Keratinocyte (primary cell): ENCODE results near the gene CSNK1G1. TPM values are rescaled to one million over a fixed set of nuclear protein-coding genes. Genes with fewer than 3 reads are reported as not detected.

ENCODE experiments used
- DNase-seq: peaks from one replicate; pipeline ENCODE4 v3.0.0-alpha.2; 2011; ENCODE audit warnings: low read depth, missing footprints, low spot score
- FAIRE-seq: peaks from 2 replicates; lab custom pipeline; 2011; peaks lifted over from hg19 to GRCh38; lab: Jason Lieb, UNC
- H2AFZ ChIP-seq: 2 replicates; pipeline ENCODE4 v1.6.0; 2012; ENCODE audit warnings: low read length, control low read depth, inconsistent platforms; ENCODE audit not compliant: control insufficient read depth
- H3K27ac ChIP-seq: 2 replicates; pipeline ENCODE4 v1.5.1; 2011; ENCODE audit warnings: low read length; ENCODE audit not compliant: control insufficient read depth, insufficient read depth
- H3K27me3 ChIP-seq: 3 replicates; pipeline ENCODE4 v1.6.0; 2011; ENCODE audit warnings: low read length; ENCODE audit not compliant: control insufficient read depth, insufficient read depth; ENCODE audit errors: extremely low read depth
- H3K36me3 ChIP-seq, 2 experiments: 2 replicates in 1 of 2; 3 replicates in 1 of 2; pipeline ENCODE4 v1.5.1; 2011; ENCODE audit warnings: low read length in 2 of 2, mild to moderate bottlenecking in 1 of 2; ENCODE audit not compliant: control insufficient read depth in 2 of 2, insufficient read depth in 2 of 2; ENCODE audit errors: extremely low read depth in 1 of 2
- H3K4me1 ChIP-seq: 3 replicates; pipeline ENCODE4 v1.5.1; 2011; ENCODE audit warnings: low read length; ENCODE audit not compliant: control insufficient read depth, insufficient read depth; ENCODE audit errors: extremely low read depth
- H3K4me2 ChIP-seq: 3 replicates; pipeline ENCODE4 v1.6.0; 2011; ENCODE audit warnings: low read depth, low read length; ENCODE audit not compliant: control insufficient read depth, insufficient read depth; ENCODE audit errors: extremely low read depth
- H3K4me3 ChIP-seq, 3 experiments: fragments of 200-600 bp in 1 of 3; sonication (generic) in 1 of 3; 2 replicates in 2 of 3; 3 replicates in 1 of 3; pipeline ENCODE4 v1.5.1; 2011 to 2016; ENCODE audit warnings: low read length in 3 of 3, mild to moderate bottlenecking in 3 of 3, control low read depth in 2 of 3, inconsistent platforms in 1 of 3, low read depth in 1 of 3, mixed read lengths in 1 of 3, mixed run types in 1 of 3, moderate library complexity in 1 of 3; ENCODE audit not compliant: control insufficient read depth in 2 of 3, insufficient read depth in 2 of 3; ENCODE audit errors: extremely low read depth in 1 of 3
- H3K79me2 ChIP-seq: 2 replicates; pipeline ENCODE4 v1.6.0; 2012; ENCODE audit warnings: low read length; ENCODE audit not compliant: control insufficient read depth, insufficient read depth
- H3K9ac ChIP-seq: 3 replicates; pipeline ENCODE4 v1.6.0; 2011; ENCODE audit warnings: low read length; ENCODE audit not compliant: control insufficient read depth, insufficient read depth; ENCODE audit errors: extremely low read depth
- H3K9me1 ChIP-seq: 3 replicates; pipeline ENCODE4 v1.6.0; 2011; ENCODE audit warnings: low read length; ENCODE audit not compliant: control insufficient read depth, insufficient read depth; ENCODE audit errors: extremely low read depth
- H3K9me3 ChIP-seq: 2 replicates; pipeline ENCODE4 v1.5.1; 2012; ENCODE audit warnings: low read depth, low read length; ENCODE audit not compliant: control insufficient read depth
- H4K20me1 ChIP-seq: 3 replicates; pipeline ENCODE4 v1.6.0; 2011; ENCODE audit warnings: low read length; ENCODE audit not compliant: control insufficient read depth, insufficient read depth; ENCODE audit errors: extremely low read depth
- EZH2 ChIP-seq: IDR thresholded peaks from one replicate; pipeline ENCODE4 v1.6.1; 2012; ENCODE audit warnings: inconsistent platforms, mild to moderate bottlenecking, low read length, moderate library complexity
- dilution Hi-C: fragments of 300-500 bp; cut with MboI; formaldehyde crosslinking; loops from one replicate; pipeline ENCODE4 v1.7.0; 2020; ENCODE audit warnings: low sequenced_read_pairs; ENCODE audit not compliant: extremely low pct_ligation_motif_present
- polyA plus RNA-seq, 5 experiments: library from polyadenylated mRNA; depleted of rRNA in 3 of 5; stranded (reverse) in 3 of 5; stranded (forward) in 1 of 5; unstranded in 1 of 5; fragments of >200 nt; gene quantifications; 1 replicate in 1 of 5; 2 replicates in 3 of 5; 3 replicates in 1 of 5; pipeline versions ENCODE4 v1.2.1 to v1.2.3, GENCODE V29; 2011 to 2012; ENCODE audit warnings: missing spikeins in 2 of 5, low read depth in 1 of 5, low replicate concordance in 1 of 5
- TF ChIP-seq, protein P1 (sequence below), 3 experiments: IDR thresholded peaks in 1 of 3; conservative IDR thresholded peaks in 1 of 3; optimal IDR thresholded peaks in 1 of 3; 2 replicates in 2 of 3; 3 replicates in 1 of 3; pipeline versions ENCODE3 to v1.5.1; 2011; ENCODE audit warnings: low read length in 3 of 3, mild to moderate bottlenecking in 3 of 3, moderate library complexity in 2 of 3, control low read depth in 1 of 3, inconsistent platforms in 1 of 3; ENCODE audit not compliant: insufficient read depth in 2 of 3; ENCODE audit errors: extremely low read depth in 1 of 3

CSNK1G1 gene
- polyA plus RNA-seq, 1 donor (not counting 4 experiments of a cell fraction or from before 2014, with no cell fraction given) = 28.9 TPM

DNA sequence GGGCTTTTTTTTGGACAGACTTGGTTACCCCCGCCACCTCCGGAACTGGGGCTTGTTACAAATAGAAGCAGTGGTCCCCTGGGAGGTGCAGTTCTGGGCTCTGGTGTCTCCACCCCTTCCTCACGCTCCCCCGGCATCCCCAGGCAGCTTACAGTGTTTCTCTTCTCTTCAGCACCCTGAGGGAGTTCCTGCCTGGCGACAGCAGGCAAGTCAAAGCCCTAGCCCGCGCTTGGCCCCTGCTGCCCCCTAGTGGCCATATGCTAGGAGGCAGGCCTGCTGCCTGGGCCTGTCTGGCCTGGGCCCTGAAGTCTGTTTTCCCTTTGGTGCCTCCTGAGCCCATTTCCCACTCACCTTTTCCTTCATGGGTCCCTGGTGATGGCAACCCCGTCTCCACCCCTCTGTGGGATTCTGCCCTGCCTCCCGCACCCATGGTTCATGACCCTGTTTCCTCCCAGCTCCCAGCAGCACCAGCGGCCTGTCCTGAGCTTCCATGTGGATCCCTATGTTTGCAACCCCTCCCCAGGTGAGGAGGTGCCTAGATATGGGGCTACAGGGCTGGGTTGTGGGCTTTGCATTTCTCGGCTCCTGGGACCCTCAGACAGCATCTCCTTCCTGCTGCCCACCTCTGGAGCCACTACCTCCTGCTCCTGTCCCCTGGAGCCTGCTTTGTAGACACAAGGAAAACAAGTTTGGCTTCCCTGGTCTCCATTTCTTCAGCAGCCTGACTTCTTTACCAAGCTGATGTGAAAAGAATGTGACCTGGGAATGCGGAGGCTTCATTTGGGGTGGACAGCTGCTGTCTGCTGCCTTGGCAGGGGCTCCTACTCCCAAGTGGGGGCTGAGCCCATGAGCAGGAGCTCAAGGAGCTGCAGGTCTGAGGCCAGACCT lies 202.2 kb downstream of the CSNK1G1 start:
- H3K9ac ChIP-seq = no peak overlapping the region
- FAIRE-seq (peak; percentile 61), DNase-seq (peak; percentile 40)
- no peak overlapping the region for H3K4me3 ChIP-seq
- no peaks in the 10 kb centered on the region for H3K9me1 ChIP-seq
- peaks cover 32 to 33% of the 10 kb centered on the region in 2 experiments for H3K36me3 ChIP-seq
- peaks cover 11% of the 10 kb centered on the region for H3K79me2 ChIP-seq
- H3K4me1 ChIP-seq = peaks cover 4% of the 10 kb centered on the region
- H3K27me3 ChIP-seq = peaks cover 15% of the 10 kb centered on the region
- H3K27ac ChIP-seq = no peak overlapping the region
- H2AFZ ChIP-seq = no peak overlapping the region
- dilution Hi-C loops = no loop called here
- TF ChIP-seq EZH2 = no peak
- TF ChIP-seq, protein P1, sequence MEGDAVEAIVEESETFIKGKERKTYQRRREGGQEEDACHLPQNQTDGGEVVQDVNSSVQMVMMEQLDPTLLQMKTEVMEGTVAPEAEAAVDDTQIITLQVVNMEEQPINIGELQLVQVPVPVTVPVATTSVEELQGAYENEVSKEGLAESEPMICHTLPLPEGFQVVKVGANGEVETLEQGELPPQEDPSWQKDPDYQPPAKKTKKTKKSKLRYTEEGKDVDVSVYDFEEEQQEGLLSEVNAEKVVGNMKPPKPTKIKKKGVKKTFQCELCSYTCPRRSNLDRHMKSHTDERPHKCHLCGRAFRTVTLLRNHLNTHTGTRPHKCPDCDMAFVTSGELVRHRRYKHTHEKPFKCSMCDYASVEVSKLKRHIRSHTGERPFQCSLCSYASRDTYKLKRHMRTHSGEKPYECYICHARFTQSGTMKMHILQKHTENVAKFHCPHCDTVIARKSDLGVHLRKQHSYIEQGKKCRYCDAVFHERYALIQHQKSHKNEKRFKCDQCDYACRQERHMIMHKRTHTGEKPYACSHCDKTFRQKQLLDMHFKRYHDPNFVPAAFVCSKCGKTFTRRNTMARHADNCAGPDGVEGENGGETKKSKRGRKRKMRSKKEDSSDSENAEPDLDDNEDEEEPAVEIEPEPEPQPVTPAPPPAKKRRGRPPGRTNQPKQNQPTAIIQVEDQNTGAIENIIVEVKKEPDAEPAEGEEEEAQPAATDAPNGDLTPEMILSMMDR (optimal IDR thresholded peaks at IDR 0.05 in 1 of 3, IDR thresholded peaks at IDR 0.05 in 1 of 3, conservative IDR thresholded peaks at IDR 0.05 in 1 of 3; ENCODE audit: extremely low read depth in 1 of 3, insufficient read depth in 2 of 3, low read length in 3 of 3) = peak; percentile 98 to 100 (median 99)
- H4K20me1 ChIP-seq = peaks cover 8% of the 10 kb centered on the region
- no peaks in the 10 kb centered on the region for H3K9me3 ChIP-seq
- no peak overlapping the region for H3K4me2 ChIP-seq

DNA sequence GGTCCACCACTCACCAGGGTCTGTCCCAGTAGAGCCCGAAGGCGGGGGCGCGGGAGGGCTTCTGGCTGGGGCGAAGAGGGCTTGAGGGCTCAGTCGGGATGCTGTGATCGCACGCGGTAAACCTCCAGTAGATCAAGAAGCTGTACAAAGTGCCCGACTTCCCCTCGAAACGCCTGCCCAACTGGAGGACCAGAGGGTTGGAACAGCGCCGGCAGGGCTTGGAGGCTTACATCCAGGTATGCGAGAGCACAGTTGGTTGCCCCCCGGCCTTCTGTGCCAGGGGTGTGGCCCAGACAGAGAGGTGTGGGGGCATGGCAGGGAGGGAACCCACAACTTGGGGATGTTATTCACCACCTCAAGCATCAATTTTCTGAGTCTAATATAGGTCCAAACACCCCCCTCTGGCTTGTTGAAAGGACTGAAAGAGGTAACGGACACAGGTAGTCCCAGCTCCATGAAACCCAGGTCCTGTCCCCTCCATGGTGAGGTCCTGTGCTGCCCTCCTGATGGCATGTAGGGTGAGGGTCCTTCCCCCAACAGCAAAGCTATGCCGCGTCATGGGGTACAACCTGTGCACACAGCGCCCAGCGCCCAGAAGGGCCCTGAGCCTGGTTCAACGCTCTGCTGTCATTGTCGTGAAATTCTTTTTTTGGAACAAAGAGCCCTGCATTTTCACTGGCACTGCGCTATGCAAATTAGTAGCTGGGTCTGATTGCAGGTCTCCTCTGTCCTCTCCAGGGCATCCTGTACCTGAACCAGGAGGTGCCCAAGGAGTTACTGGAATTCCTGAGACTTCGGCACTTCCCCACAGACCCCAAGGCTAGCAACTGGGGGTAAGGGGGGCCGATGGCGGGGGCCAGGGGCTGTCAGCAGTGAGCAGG lies 203.2 kb downstream of the CSNK1G1 start:
- no peak overlapping the region for H2AFZ ChIP-seq
- no peaks in the 10 kb centered on the region for H3K9me3 ChIP-seq
- peak; percentile 33 for TF ChIP-seq EZH2
- TF ChIP-seq, protein P1 (optimal IDR thresholded peaks at IDR 0.05 in 1 of 3, IDR thresholded peaks at IDR 0.05 in 1 of 3, conservative IDR thresholded peaks at IDR 0.05 in 1 of 3; ENCODE audit: extremely low read depth in 1 of 3, insufficient read depth in 2 of 3, low read length in 3 of 3) = no peak
- DNase-seq (no peak), FAIRE-seq (no peak)
- H3K27ac ChIP-seq = no peak overlapping the region
- peaks cover 3% of the 10 kb centered on the region for H3K79me2 ChIP-seq
- H3K36me3 ChIP-seq = peaks cover 23 to 26% of the 10 kb centered on the region in 2 experiments
- H3K4me2 ChIP-seq = peak overlapping the region; percentile 73
- H4K20me1 ChIP-seq = peaks cover 8% of the 10 kb centered on the region
- peak overlapping the region in 1 of 3 experiments; percentile 56 for H3K4me3 ChIP-seq
- H3K9me1 ChIP-seq = no peaks in the 10 kb centered on the region
- dilution Hi-C loops = no loop called here
- H3K27me3 ChIP-seq = peaks cover 15% of the 10 kb centered on the region
- no peak overlapping the region for H3K9ac ChIP-seq
- H3K4me1 ChIP-seq = peaks cover 4% of the 10 kb centered on the region
